ENCODE measurements around the gene FAAH.

FAAH gene

DNA sequence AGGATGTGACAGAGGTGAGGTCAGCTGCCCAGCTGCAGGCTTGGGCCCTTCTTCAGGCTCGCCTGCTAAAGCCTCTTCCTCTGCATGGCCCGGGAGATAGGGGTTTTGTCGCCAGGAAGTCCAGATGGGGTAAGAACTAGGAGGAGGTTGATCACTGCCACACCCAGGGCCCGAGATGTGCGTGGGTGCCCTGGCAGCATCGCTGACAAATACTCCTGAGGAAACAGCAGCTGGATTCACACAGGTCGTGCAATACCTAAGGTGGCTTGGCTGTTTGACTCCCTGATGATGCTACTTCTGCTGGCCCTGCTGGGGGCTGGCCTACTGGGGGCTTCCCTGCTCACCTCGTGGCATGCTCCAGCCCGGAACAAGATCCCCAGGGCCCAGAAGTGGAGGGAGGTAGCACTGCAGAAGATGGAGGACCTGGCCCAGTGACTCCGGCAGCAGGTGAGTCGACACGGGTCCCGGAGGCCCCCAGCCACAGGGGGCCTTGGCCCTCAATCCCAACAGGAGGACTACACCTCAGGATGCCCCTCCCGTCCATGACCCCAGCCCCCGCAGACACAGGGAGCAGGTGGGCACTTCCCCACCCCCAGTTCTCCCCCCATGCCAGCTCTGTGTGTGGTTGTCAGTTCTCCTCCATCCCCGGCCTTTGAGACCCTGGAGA, 29.6 kb downstream of the FAAH start:
- no peak for DNase-seq (ENCODE audit: low read depth)

DNA sequence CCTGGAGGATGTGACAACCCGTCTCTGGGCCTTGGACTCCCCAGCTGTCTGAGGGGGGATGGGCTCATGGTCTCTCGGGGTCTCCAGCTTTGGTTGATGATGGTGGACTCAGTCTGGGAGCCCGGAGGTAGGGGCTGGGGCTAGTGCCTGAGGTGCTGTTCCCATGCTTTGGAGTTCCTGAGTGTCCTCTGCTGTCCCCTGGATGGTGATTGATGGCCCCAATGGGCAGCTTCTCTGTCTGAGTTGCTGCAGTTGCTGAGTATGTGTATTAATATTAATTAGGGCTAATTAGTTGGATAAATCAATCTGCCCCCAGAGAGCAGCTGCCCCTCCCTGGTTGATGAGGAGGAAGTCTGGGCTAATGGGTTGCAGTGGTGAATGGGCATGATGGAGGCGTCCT, 30.6 kb downstream of the FAAH start:
- no peak for DNase-seq (ENCODE audit: low read depth)

DNA sequence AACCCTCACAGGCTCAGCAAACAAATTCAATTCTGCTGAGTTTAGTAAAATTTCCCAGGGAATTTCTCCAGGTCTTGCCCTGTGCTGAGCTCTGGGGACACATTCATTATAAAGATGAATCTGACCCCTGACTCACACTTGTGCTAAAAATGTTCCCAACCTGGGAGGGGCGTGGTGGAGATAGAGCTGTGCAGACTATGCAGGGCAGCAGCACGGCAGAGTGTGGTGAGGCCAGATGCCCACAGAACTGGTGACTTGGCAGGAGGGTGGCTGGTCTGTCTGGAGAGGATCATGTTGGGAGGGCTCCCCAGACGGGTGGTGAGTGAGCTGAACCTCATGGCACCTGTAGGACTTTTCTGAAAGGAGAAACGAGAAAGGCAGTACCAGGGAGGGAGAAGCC, 31.6 kb downstream of the FAAH start:
- no peak for DNase-seq (ENCODE audit: low read depth)

DNA sequence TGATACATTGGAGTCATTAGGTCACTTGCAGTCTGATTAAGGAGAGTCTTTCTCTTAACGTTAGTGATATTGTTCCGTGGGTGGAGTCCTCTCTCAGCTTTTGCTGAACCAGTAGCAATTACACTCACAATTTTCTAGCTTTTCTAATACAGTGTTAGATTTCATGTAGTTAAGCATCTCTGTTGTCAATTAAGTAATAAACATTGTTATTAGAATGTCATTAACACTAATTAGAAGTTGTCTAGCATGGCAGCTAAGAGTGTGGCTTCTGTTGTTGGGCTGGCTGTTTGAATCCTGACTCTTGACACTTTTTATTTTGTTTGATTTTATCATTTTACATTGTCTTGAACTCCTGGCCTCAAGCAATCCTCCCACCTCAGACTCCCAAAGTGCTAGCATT, 33.4 kb downstream of the FAAH start:
- no peak for DNase-seq (ENCODE audit: low read depth)

DNA sequence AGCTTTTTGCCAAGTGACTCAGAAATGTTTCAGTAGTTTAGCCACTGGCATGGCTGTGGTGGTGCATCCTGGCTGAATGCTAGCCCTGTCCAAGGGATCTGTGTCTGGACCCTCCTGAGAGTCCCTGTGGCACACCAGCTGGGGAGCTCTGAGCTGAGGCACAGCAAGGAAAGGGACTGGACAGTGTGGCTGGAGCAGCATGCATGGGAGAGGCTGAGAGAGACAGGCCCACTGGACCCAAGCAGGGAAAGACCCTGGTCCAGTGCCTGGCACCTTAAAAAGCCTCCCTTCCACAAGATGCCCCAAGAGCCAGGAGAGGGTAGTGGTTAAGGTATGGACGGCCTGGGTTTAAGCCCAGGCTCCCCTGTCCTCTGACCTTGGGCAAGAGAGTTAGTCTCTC, 35.3 kb downstream of the FAAH start:
- DNase-seq (ENCODE audit: low read depth) = no peak

DNA sequence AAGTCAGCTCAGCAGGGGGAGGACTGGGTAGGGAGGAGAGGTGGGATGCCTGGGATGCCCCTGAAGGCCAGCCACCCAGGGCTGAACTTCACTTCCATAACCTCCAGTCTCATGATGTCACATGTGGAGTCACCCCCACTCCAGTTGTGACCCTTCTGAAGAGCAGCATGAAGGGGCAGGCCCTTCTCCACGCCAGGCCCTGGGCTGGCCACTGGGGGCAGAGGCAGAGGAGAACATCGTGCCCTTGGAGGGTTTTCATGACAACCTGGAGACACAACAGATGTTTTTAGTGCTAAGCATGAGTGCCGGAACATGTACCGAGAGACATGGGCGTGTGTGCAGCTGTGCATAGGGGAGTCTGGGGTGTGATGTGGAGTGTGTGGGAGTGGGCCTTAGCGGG, 37.6 kb downstream of the FAAH start:
- DNase-seq (ENCODE audit: low read depth) = no peak

DNA sequence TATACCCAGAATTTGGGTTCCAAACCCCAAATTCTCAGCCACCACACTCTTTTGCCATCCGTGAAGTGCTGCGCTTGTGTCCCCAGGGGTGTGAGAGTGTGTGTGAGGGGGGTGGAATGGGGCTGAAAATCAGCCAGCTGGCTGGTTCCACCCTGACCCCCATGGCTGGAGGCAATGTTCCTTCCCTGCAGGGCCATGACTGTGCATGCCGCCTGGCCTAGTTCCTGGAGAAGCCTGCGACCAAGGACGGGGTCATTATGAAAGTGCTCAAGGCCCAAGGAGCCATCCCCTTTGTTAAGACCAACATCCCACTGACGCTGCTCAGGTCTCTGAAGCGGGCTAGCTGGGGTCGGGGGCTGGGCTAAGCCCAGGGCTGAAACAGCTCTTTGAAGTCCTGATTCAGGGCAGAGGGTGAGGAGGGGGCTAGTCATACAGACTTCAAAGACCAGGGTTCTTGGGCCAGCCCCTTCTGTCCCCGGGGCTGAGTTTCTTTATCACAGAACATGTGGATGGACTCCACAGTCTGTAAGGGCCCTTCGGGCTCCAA, 38.7 kb downstream of the FAAH start:
- no peak for DNase-seq (ENCODE audit: low read depth)

DNA sequence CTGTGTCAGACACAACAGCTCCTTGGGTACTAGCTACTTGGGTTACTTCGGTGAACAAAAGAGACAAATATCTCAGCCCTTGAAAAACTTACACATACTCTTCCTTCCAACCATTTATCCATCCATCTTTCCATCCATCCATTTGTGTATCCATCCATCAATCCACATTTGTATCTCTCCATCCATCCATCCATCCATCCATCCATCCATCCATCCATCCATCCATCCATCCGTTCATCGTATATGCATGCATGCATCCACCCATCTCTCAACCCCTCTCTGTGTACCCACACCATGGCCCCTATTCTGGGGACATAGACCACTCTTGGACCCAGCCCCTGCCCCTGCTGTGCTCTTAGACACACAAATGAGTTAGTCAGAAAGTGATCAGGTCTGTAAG, 40.2 kb downstream of the FAAH start:
- no peak for DNase-seq (ENCODE audit: low read depth)

DNA sequence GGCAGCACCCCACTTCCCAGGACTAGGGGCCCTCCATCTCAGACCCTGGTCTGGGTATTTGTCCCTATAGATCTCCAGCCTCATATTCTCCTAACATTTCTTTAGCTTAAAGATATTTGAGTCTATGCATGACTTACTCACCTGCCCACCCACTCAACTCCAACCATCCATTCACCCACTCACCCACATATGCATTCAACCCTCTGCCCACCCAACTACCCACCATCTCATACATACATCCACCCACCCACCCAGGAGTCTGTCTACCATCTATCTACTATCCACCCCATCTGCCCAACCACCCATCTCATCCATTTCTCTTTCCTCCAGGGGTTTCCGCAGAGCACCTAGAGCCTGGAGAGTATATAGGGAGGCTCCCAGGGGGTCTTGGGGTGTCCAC, 42.7 kb downstream of the FAAH start:
- no peak for DNase-seq (ENCODE audit: low read depth)

DNA sequence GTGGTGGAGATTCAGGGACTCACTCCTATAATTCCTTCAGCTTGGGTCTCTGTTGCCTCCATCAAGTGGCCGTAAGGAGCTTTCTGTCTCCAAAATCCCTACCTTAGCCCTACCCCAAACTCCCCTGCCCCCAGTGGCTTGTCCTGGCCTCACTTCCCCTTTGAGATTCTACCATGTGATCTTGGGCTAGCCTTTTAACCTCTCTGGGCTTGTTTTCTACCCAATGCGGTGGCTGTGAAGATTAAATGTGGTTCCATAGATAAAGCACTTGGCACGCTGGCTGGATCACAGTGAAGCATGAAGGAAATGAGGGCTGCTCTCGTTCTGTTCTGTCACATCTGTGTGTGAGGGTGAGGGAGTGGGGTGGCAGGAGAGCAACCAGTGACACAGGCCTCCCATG, 43.6 kb downstream of the FAAH start:
- DNase-seq (ENCODE audit: low read depth) = no peak

DNA sequence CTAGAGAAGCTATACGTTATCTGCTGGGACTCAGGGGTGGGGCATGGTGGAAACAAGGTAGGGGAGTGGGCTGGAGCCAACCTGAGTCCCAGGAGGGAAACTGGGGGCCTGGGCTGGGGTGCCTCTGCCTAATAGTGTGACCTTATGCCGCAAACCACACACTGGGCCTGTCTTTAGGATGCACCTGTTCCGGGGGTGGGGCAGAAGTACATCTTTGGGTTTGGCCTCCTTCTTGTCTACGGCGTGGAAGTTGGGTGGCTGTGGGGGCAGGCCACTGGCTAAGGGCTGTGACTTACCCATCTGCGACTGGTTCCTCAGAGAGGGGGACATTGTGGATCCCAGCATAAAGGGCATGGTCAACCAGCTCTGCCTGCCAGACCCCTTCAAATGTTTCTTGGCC, 44.2 kb downstream of the FAAH start:
- DNase-seq (ENCODE audit: low read depth) = no peak

DNA sequence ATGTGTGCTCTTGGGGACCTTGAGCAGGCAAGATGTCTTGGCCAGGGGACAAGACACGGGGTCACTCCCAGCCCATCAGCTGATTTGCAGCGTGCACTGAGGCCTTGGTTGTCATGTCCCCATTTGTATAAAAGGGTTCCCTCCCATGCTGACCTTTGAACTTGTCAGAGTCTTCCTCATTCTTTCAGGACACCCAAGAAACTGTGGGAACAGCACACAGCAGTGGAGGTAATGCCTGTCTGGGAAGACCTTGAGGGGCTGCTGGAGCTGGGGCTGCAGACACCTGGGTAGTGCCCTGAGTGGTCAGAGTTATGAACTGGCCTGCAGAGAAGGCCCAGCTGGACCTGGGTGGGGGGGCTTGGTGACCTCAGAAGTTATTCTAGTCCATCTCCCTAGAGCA, 46.4 kb downstream of the FAAH start:
- no peak for DNase-seq (ENCODE audit: low read depth)

DNA sequence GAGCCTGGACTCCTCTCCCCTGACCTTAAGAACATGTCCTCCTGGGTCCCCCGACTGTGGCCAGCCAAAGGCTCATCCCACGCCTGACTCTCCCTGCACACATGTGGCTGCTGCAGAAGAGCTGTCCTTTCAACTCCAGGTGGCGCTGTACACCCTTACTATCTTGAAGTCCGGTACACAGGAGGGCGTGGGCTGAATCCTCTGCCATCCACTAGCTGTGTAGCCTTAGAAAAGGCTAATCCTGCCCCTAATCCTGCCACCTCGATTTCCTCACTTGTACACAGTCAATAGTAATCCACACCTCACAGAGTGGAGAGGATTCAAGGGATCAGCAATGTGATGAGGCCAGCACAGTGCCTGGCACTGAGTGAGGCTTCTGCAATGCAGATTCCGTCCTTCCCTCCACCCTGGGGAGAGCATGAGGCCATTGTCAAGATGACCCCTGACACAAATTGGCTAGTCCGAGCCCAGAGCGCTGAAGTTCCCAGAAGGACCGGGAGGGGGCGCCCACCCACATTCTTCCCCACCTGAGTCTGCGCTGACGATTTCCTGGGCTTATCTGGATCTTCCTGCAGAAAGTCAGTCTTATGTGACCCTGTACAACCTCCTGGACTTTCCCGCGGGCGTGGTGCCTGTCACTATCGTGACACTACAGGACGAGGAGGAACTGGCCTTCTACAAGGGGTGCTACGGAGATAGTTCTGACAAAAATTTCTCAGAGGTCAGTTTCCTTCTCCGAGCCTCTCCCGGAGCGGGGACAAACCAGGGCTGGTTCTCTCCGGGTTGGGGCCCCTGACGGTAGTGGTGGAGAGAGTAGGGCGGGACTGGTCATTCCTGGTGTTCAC, 48.4 kb downstream of the FAAH start:
- peak; percentile 69 for DNase-seq (ENCODE audit: low read depth)

DNA sequence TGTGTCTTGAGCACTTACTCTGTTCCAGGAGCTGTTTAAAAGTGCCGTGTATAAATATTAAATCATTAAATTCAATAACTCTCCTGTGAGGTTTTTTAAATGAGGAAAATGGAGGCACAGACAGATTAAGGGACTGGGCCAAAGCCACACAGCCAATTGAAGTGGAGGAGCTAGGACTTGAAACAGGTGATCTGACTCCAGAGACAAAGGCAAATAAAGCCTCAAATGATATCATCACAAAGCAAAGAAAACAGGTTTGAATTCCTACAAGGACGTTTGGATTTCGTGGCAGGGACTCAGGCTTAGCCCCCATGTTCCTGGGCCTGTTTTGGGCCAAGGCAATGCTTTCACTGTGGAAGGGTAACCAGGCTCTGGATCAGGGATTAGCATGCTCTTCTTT, 50.3 kb downstream of the FAAH start:
- DNase-seq (ENCODE audit: low read depth) = no peak

DNA sequence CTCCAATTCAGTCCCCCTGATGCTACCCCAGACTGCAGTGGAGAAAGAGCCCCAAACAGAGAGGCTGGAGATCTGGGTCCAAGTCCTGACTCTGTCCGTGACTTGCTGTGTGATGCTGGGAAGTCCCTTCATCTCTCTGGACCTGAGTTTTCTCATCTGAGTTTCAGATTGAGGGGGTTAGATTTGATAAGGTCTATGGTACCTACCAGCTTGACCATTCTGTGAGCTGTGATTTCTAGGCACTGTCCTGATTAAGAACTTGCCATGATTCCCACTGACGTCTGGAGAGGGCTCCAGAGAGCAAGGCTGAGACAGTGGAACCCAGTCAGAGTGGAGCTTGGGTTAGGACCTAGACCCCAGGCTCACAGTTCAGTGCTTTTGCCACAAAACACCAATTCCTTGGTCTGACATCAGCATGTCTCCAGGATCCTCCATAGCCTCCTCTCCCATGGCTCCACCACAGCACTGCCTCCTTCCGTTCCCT, 51.7 kb downstream of the FAAH start:
- DNase-seq (ENCODE audit: low read depth) = no peak

DNA sequence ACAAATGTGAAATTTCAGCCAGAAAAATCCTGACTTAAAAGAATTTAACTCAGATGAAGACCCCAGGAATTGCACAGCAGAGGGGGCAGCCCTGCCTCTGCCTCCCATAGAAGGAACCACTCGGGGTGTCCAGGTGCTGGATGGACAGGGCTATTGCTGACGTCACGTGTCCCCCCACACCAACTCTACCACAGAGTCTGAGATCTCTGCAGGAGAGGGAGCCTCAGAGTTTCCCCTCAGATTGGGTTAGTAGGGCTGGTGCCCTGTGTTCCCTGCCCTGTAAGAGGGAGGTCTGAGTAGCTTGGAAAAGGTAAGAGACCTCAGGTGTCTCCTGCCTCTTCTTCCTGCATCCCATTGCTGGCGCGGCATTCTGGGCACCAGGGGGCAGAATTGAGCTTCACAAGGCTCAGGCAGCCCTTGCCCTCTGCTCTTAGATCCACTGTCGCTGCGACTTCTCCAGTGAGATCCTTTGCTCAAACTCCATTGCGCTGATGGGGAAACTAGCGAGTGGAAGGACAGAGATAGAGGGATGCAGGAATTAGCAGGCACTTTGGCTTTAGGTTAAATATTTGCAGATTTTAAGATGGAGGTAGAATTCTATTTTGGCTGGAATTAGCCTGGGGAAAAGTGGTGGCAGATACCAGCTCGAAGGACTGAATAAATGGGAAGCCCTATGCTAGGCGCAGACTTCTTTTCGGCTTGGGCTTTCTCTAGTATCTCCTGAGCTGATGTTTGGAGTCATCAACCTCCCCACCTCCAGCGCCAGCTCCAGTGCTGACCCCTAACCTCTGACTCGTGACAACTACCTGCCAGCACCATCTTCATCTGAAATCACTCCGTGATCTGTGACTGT, 52.8 kb downstream of the FAAH start:
- DNase-seq (ENCODE audit: low read depth) = peak; percentile 76

DNA sequence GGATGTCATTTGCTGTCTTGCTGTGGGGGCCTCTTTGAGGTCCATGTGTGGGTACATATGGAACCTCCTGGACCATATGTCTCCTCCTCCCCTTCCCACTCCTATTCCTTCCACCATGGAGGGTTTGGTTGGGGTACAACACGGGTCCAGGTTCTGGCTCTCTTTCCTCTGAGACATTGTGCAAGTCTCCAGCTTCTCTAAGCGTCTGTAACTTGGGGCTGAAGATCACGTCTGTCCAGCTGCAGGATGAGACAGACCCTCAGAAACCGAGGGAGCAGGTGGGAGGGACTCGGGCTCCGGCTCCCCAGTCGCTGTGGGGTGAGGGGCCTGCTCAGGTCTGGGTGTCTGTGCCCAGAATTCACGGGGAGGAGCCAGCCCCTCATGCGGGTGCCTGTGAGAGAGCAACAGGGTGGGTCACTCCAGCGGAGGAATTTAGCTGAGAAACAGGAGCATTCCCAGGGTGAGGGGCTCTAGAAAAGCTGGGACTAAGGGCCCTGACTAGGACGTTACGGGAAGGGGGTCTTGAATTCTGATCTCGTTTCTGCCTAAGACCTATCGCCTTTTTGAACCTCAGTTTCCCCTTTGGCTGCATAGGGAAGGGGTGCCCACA, 53.5 kb downstream of the FAAH start:
- DNase-seq (ENCODE audit: low read depth) = no peak

DNA sequence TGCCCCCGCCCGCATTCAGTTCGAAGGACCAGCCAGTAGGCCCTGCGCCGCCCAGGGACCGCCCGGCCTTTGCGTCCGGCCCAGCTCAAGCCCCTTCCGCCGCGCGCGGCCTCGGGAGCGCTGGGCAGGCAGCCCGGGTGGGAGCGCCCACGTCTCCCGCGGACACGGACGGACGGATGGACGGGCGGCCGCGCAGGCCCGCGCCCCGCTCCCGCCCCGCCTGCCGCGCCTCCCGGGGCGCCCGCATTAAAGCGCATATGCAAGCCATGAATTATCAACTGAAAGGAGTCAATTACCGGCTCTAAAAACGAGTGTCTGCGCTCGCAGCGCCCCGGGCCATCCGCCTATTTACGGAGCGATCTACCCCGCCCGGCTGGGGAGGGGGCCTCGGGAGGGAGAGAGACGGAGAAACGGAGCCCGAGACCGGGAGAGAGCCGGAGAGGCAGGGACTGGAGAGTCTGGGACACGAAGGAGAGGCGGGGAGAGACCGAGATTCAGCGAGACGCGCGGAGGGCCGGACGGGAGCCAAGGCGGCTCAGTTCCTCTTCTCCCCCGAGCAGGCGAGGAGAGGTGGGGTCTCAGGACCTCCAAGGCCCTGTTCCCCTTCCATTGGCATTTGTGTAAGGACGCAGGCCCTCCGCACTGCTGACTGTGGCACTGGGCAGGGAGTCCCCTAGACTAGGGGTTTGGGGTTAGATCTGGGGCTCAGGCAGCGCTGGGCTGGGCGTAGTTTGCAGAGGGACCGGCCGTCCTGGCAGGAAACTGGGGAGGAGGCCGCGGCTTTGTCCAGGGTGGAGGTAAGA, 54.2 kb downstream of the FAAH start:
- DNase-seq (ENCODE audit: low read depth) = no peak

DNA sequence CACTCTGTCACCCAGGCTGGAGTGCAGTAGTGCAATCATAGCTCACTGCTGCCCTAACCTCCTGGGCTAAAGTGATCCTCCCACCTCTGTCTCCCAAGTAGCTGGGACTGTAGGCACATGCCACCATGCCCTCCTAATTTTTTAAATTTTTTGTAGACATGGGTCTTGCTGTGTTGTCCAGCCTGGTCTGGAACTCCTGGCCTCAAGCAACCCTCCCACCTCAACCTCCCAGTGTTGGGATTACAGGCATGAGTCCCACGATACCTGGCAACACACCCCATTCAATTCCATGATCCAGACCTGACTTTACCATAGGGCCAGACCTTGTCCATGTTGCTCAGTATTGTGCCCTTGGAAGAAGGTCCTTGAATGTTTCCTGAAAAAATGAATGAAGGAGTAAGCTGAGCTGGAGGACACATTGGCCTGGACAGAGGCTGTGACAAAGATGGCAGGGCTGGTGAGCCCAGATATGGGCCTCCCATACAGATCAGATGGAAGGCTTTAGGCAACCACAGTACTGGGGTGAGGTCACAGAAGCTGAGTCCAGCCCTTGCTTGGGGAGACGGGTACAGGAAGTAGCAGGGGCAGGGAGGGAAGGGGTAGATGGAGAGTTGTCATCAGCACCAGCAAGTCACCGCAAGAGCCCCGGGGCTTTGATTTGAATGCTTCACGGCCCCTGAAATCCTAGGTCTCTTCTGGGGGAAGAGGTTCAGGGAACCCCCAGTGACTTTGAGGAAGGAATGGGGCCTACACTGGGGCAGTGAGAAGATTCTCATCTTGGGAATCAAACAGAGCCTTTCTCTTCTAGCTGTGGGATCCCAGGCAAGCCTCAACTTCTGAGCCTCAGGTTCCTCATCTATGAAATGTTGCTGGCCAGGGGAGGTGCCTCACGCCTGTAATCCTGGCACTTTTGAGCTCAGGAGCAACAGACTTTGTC, 55.4 kb downstream of the FAAH start:
- no peak for DNase-seq (ENCODE audit: low read depth)

DNA sequence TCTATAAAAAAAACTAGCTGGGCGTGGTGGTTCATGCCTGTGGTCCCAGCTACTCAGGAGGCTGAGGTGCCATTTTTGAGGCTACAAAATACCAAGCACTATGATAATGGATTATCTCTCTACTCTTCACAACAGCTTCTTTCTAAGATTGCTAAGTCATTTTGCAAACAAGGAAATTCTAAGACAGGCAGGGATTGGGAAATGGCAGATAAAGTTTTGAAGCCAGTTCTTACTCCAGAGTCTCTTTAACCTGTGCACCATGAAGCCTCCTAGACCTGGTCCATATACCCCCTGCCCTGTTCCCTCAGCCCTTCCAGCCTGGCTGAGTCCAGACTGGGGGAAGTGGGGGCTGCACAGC, 56.0 kb downstream of the FAAH start:
- DNase-seq (ENCODE audit: low read depth) = no peak
